ENCODE measurements around the gene OPRD1. TPM values are rescaled to one million over a fixed set of nuclear protein-coding genes. Genes with fewer than 3 reads are reported as not detected.

The OPRD1 gene
- total RNA-seq, 1 donor from 2014 or later, result not detected

DNA sequence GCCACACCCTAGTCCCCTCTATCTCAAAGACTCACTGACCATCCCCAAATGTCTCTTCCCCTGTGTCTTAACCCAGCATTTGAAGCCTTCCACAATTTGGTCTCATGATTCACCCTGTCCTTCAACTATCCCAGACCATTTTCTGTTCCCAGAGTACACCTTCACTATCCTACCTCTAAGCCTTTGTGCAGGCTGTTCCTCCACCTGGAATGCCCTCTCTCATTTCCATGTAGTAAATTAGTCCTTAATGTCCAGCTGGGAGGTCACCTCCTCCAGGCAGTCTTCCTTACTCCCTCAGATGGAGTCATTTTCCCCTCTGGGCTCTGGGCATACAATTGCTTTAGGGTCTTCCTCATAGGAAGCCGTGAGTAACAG lies 71.3 kb downstream of the OPRD1 start:
- no peak for DNase-seq (ENCODE audit: low read depth, low spot score)

DNA sequence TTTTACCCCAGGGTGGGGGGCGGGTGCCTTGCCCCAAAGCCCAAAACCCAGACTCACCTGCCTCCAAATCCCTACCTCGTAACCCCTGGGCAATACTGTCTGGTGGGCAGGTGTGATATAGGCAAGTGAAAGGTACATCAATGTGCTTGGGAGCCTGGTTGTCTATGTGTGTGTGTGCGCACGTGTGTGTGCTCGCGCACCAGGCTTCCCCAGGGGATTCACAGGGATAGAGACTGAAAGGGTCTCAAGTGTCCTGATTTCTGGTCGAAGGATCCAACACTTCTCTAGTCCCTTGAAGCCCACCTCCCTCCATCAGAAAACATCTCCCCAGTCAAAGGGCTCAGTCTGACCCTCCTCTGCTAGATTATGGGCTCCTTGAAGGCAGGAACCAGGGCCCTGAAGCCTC lies 73.5 kb downstream of the OPRD1 start:
- DNase-seq (ENCODE audit: low read depth, low spot score), result no peak

DNA sequence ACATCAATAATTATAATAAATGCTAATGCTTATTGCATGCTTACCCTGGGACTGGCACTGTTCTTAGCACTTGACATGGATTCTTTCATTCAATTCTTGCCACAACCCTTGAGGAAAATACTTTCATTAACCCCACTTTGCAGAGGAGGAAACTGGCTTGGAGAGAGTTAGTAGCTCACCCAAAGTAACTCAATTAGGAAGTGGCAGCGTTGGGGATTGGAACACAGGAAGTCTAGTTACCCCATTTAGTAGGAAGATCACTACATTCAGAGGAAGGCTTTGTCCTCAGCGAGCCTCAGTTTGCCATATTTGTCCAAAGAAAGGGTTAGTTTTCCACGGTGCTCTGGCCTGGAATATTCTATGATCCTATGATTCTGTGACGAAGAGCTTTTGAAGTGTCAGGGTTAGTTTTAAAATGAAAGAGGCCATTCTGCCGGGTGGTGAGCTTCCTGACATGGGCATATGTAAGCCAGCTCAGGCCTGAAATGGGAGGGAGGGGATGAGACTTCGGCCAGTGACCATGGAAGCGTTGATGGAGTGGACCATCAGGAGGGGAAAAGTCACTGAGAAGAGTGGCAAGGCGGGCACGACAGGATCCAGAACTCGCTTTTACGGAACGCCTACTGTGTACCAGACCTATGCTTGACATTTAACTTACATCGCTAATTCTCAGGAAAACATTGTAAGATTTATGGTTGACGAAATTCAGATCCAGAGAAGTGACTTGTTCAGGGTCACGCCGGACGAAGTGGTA lies 74.2 kb downstream of the OPRD1 start:
- no peak for DNase-seq (ENCODE audit: low read depth, low spot score)

DNA sequence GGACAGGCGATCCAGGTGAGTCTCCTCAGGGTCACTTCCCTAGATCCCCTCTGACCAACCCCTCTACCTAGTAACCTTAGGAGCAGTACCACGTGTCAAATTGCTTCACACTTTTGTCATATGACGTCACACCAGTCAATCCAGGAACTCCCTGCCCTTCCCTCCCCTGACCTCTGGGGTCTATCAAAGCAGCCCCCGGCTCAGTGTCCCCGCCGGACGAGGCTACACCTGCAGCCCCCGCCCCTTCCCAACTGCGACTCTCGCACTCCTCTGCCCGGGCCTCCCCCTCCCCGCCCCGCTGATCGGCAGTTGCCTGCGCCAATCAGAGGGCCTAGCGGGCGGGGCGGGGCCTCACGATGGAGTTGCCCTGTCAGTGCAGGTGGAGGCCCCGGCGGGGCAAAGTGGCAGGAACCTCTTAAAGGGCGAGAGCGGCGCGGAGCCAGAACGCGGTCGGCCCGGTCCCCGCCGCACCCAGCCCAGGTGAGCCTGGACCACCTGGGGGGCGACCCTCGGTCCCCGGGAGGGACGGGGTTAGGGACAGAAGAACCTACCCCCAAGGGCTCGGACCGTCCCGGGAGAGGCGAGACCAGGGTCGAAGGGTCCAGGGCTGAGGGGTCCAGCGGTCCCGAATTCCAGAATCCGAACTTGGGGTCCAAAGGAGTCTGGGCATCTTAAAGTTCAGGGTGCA lies 74.9 kb downstream of the OPRD1 start:
- DNase-seq (ENCODE audit: low read depth, low spot score), result no peak

DNA sequence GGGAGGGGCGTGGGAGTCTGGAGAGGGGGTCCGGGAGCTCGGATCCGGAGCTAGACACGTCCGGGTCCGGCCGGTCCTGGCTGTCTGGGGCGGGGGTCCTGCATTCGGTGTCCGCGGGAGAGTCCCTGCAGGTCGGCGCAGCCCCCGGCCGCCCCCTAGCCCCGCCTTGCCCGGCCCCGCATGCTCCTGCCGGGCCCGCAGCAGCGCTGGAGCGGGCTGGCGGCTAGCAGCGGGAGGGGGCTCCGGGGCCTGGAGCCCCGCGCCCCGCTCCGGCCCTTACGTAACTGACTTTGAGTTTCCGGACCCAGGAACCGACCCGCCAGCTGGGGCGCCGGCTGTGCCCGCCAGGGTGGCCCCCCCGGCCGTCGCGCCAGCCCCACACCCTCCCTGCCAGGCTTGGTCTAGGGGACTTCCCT lies 75.5 kb downstream of the OPRD1 start:
- DNase-seq (ENCODE audit: low read depth, low spot score), result no peak

GRCh38 chr1:28887835-28888682 lies 76.1 kb downstream of the OPRD1 start:
- no peak for DNase-seq (ENCODE audit: low read depth, low spot score)

DNA sequence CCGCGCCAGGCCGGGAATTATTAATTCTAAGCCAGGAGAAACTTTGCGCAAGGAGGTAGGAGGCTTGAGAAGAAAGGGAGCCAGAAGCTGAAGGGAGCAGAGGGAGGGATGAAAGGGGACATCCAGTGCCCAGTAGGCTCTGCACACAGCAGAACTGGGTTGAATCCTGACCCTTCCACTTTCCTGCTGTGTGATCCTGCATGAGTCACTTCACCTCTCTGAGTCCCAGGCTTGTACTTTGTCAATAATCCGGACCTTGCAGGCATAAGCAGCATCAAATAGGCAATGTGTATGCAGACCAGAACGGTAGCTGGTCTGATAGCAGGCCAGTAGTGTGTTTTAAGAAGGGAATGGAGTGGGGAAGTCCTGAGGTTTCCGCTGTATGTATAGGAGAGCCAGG lies 76.9 kb downstream of the OPRD1 start:
- DNase-seq (ENCODE audit: low read depth, low spot score), result no peak

GRCh38 chr1:28889357-28889756 lies 77.4 kb downstream of the OPRD1 start:
- no peak for DNase-seq (ENCODE audit: low read depth, low spot score)

- no peak for DNase-seq (ENCODE audit: low read depth, low spot score)
Measured at GRCh38 chr1:28890435-28890834, 78.5 kb downstream of the OPRD1 start.

GRCh38 chr1:28890836-28891235 lies 78.9 kb downstream of the OPRD1 start:
- DNase-seq (ENCODE audit: low read depth, low spot score), result no peak

DNA sequence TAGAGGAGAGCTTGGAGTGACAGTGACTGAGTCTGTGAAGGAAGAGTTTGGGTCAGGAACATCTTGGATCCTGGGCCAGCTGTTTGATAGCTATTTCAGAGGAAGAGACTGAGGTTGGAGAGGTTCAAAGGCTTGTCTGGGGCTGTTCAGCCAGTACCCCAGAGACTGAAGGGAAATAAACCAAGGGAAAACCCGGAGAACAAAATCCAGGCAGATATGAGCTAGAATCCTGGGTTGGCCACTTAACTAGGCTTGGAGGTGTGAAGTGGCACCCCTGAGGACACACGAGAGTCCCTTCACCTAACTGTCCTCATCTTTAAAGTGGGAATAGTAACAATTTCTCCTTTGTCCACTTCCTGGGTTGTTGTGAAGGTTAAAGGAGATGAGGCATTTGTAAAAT lies 79.3 kb downstream of the OPRD1 start:
- no peak for DNase-seq (ENCODE audit: low read depth, low spot score)

DNA sequence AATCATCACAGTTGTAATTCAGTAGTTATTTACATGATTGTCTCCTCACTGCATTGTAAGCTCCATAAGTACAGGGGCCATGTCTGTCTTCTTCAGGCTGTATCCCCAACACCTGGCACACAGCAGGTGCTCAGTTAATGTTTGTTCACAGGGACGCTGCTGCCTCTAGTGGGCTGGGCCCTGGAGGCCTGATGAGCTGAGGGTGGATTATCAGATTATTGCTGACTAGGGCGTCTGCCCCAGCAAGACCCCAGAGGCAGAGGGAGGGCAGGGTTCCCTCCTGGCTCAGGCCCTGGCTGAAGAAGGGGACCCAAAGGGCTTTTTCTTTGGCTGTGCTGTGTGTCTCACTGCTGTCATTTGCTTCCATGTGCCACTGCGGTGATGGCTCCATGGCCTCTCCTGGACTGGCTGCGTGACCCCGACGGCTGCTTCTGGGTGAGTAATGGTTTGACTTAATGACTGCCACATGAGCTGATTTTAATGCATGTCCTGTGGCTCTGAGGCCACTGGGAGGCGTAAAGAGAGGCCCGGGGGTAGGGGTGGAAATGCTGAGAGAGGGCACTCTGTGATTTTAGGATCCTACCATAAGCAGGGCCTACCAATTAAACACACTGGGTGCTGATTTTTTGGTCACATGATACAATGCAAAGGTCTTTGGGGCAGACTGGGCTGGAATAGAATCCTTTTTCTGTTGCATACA lies 81.6 kb downstream of the OPRD1 start:
- DNase-seq (ENCODE audit: low read depth, low spot score), result no peak

DNA sequence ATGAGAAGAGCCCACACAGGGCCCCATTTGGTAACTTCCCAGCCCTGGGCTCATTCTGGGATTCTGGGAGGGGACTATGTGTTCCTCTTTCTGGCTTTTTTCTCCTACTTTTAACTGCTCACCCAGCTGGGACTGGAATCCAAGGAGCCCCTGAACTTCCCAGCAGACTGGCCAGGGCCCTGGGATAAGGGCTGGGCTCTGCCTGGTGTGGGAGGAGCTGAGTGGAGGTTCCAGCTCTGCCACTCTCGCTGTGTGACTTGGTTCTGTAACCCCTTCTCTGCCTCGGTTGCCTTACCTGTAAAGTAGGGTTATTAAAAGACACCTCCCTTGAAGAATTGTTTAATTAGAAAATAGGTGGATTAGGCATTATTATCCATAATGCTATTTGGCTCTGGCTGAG lies 82.8 kb downstream of the OPRD1 start:
- DNase-seq (ENCODE audit: low read depth, low spot score), result no peak

GRCh38 chr1:28895896-28896608 lies 84.1 kb downstream of the OPRD1 start:
- no peak for DNase-seq (ENCODE audit: low read depth, low spot score)

DNA sequence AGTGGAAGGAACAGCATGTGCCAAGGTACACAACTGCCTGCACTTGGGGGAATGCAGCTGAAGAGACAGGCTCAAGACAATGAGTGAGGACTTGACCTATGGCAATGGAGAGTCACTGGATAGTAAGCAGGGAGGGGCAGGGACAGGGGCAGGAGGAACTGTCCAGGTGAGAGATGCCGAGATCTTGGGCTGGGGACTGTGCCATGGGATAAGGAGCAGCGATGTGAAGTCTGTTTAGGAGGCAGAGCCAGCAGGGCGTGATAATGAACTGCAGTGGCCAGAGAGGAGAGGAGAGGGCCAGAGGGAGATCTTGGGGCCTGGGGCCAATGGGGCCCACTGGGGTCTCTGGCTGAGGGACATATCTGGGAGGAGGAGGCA lies 84.6 kb downstream of the OPRD1 start:
- DNase-seq (ENCODE audit: low read depth, low spot score), result no peak

GRCh38 chr1:28897789-28898188 lies 85.8 kb downstream of the OPRD1 start:
- DNase-seq (ENCODE audit: low read depth, low spot score), result no peak

DNA sequence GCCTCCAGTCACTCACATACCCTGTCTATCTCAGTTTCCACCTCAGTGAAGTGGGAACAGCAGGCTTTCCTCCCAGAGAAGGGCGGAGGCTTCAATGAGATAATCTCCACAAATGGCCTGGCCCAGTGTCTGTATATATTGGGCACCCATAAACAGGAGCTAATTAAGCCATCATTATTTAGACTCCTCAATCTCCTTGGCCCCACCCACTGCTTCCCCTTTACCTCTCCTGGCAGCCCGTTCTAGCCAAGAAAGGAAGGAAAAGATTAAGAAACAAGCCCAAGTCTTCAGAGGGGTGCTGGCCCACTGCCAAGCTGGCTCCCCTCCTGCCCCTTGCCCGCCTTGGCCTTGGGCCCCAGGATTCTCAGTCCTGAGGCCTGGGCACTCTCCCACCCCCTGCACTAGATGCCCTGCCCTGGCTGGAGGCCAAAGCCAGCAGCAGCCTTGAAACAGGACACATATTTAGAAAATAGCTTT lies 86.5 kb downstream of the OPRD1 start:
- DNase-seq (ENCODE audit: low read depth, low spot score), result no peak

GRCh38 chr1:28899267-28899666 lies 87.3 kb downstream of the OPRD1 start:
- no peak for DNase-seq (ENCODE audit: low read depth, low spot score)

GRCh38 chr1:28900562-28900961 lies 88.6 kb downstream of the OPRD1 start:
- DNase-seq (ENCODE audit: low read depth, low spot score), result no peak

GRCh38 chr1:28902738-28903137 lies 90.8 kb downstream of the OPRD1 start:
- no peak for DNase-seq (ENCODE audit: low read depth, low spot score)
